HG02981 (cell line): ENCODE data around the gene MBD3.

Experiments
- ATAC-seq: cut with Tn5 transposase; IDR thresholded peaks from one replicate; pipeline ENCODE4 v1.9.1; 2021; ENCODE audit warnings: mild to moderate bottlenecking, moderate library complexity; ENCODE audit not compliant: unreplicated experiment

The MBD3 gene

DNA sequence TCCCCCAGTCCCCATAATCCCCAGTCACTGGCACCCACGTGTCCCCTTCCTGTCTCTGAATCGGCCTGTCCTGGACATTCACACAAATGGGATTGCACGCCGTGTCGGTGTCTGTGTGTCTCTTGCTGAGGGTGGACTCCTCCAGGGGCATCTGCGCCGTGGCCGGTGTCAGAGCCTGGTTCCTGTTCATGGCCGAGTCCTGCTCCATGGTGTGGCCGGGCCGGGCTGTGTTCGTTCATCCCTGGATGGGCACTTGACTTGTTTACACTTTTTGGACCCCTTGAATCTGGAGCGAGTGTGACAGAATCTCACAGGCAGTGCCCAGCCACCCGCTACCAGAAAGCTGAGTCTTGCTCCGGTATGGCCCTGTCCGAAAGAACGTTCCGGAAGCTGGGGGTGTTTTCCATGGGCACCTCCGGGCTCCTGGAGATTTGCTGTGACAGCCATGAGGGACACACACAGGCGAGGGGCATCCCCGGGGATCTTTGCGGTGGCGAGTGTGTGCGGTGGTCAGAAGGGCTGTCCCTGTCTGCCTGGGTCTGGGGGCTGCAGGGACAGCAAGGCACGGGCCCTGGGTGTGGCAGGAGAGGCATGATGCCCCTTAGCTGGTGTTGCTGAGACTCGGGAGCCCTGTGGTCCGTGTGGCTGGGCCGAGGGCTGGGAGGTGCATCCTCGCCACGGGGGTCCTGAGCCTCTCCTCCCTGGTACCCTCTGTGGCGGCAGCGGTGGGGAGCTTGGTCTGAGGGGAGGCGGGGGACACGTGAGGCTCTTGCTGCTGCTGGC is 18.1 kb downstream of the MBD3 start:
- no peak for ATAC-seq

DNA sequence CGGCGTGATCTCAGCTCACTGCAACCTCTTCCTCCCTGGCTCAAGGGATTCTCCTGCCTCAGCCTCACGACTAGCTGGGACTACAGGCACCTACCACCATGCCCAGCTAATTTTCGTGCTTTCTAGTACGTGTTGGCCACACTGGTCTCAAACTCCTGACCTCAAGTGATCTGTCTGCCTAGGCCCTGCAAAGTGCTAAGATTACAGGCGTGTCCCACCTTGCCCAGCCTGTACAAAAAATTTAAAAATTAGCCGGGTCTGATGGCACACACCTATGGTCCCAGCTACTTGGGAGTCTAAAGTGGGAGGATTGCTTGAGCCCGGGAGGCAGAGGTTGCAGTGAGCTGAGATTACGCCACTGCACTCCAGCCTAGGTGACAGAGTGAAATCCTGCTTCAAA is 19.9 kb downstream of the MBD3 start:
- ATAC-seq = no peak

GRCh38 chr19:1571358-1571757 is 21.3 kb downstream of the MBD3 start:
- no peak for ATAC-seq

GRCh38 chr19:1570836-1571235 is 21.8 kb downstream of the MBD3 start:
- ATAC-seq = no peak

GRCh38 chr19:1569997-1570396 is 22.7 kb downstream of the MBD3 start:
- ATAC-seq = no peak

DNA sequence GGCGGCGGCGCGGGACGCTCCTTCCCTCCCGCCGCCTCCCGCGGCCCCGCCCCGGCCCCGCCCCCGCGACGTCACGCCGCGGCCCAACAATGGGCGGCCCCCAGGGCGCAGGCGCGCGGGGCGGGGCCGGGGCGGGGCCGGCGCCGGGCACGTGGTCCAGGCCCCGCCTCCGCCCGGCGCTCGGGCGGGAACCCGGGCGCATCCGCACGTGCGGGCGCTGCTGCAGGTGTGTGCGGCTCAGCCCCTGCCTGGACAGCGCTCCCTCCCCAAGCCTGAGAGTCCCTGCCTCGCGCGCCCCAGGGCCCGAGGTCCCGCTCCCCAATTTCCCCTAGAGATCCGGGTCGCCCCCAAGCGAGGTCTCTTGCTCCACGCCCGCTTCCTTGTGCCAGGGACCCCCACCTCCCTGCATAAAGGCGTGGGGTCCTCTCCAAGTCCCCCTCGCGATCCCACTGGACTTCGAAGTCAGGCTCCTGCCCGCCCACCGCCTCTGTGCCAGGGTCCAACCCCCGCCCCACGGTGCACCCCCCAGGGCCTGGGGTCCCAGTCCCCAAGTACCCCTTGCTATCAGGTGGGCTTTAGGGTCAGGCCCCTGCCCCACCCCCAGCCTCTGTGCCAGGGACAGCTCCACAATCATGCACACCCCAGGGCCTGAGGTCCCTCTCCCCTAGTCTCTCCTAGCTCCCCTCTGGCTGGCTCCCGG is 24.2 kb downstream of the MBD3 start, which contains the start of gene MEX3D:
TSS of gene MEX3D (minus strand) at position 6 of the 700 bp plus-strand sequence. CDS start 267 bp downstream, outside the sequence.
- ATAC-seq = peak; percentile 57

- ATAC-seq = no peak
Measured at GRCh38 chr19:1567848-1568227, 24.8 kb downstream of the MBD3 start.

DNA sequence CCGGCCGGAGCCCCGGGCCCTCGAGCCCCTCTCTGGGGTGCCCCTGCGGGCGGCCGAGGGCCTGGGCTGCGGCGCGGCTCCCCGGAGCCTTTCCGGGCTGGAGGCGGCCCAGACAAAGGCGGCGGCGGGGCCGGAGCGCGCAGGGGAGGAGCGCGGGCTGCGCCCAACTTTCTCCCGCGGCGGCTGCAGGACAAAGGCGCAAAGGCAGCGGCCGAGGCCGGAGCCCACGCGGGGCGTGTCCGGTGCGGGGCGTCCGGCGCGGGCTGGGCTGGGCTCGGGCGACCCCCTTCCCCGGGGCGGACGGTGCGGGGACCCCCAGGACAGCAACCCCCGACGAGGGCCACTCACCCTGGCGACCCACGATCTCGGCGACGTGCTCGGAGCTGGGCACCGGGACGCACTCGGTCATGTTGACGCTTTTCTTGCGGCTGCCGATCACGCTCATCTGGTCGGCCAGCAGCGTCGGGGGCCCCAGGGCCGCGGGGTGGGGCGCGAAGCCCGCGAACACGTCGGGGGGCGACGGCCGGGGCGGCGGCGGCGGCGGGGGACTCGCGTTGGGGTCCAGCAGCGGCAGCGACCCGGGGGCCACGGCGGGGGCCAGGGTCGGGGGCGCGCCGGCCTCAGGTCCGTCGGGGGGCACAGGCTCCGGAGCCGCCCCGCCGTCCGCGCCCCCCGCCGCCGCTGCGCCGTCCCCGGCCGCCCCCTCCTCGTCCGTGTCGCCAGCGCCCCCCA is 25.4 kb downstream of the MBD3 start:
- ATAC-seq = no peak

- no peak for ATAC-seq
Measured at GRCh38 chr19:1566392-1567115, 26.1 kb downstream of the MBD3 start.

- no peak for ATAC-seq
Measured at GRCh38 chr19:1563251-1563650, 29.4 kb downstream of the MBD3 start.

- ATAC-seq = no peak
Measured at GRCh38 chr19:1561236-1561842, 31.3 kb downstream of the MBD3 start.

DNA sequence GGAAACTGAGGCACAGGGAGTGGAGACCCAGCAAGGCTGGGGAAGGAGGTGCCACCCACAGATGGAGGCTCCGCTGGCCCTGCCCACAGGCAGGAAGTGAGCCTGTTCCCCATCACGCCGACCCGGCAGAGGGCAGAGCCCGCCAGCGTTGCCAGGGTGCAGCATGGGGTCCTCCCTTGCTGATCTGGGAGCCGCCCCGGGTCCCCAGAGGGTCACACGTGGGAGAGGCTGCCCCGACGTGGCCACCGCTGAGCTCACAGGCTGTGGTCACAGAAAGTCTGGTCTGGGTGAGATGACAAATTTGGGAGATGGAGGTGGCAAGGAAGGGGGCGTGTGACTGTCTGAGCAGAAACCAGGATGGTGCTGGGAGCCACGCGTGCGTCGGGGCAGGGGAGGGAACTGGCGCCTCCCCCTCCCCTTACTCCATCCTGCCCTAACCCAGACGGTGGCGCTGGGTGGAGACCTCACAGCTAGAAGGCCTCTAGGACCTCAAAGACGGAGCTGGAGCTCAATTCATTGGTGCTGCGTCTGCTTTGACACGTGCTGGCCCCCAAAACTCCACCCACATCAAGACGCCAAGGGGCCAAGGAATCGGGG is 32.3 kb downstream of the MBD3 start:
- no peak for ATAC-seq

- no peak for ATAC-seq
Measured at GRCh38 chr19:1558552-1558951, 34.1 kb downstream of the MBD3 start.

DNA sequence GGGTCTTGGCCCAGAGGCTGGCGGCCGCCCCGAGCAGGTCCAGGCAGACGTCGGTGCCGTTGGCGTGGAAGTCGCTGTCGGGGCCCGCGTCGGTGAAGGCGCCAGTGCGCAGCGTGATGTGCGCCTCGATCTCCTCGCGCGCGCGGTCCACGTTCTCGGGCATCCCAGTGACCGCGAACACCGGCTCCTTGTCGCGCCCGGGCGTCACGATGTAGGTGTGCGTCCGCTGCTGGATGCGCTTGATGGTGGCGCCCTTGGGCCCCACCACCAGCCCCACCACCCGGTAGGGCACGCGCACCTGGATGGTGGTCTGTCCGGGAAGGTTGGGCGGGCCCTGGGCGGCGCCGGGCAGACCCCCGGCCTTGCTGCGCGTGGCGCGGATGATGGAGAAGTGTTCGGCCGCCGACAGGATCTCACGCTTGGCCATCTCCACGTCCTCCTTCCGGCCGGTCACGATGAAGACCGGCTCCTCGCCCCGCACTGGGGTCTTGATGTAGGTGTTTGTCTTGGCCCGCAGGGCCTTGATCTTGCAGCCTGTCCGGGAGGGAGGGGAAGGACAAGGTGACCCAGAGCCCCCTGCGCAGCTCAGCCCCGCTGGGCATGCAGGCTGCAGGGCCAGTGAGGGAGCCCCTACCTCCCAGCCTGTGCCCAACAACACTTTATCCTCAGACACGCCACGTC is 36.1 kb downstream of the MBD3 start:
- no peak for ATAC-seq

GRCh38 chr19:1555487-1556389 is 36.9 kb downstream of the MBD3 start:
- no peak for ATAC-seq

DNA sequence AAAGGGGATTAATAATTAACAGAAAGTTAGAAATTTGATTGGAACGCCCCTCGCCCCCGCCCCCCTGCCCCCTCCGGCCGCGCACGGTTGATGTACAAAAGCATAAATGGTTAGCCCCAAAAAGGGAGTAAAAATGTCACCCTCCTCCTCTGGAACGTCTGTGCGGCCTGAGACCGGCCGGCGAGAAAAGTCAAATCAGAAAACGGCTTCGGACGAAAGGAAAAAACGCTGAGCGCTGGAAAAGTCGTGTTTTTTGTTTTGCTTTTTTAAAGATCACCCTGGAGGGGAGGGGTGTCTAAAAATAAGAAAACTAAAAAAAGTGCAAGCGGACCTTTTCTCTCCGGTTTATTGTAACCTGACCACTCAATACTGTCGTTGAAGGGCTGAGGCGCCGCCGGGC is 37.7 kb downstream of the MBD3 start:
- ATAC-seq = no peak

- ATAC-seq = no peak
Measured at GRCh38 chr19:1553415-1553814, 39.2 kb downstream of the MBD3 start.
